Measurements from ENCODE around the gene BRSK1.

The BRSK1 gene

GRCh38 chr19:55352549-55353145 is 68.8 kb downstream of the BRSK1 start:
- DNase-seq (ENCODE audit: low read depth, low spot score), result no peak

- no peak for DNase-seq (ENCODE audit: low read depth, low spot score)
Measured at GRCh38 chr19:55353356-55353802, 69.6 kb downstream of the BRSK1 start.

DNA sequence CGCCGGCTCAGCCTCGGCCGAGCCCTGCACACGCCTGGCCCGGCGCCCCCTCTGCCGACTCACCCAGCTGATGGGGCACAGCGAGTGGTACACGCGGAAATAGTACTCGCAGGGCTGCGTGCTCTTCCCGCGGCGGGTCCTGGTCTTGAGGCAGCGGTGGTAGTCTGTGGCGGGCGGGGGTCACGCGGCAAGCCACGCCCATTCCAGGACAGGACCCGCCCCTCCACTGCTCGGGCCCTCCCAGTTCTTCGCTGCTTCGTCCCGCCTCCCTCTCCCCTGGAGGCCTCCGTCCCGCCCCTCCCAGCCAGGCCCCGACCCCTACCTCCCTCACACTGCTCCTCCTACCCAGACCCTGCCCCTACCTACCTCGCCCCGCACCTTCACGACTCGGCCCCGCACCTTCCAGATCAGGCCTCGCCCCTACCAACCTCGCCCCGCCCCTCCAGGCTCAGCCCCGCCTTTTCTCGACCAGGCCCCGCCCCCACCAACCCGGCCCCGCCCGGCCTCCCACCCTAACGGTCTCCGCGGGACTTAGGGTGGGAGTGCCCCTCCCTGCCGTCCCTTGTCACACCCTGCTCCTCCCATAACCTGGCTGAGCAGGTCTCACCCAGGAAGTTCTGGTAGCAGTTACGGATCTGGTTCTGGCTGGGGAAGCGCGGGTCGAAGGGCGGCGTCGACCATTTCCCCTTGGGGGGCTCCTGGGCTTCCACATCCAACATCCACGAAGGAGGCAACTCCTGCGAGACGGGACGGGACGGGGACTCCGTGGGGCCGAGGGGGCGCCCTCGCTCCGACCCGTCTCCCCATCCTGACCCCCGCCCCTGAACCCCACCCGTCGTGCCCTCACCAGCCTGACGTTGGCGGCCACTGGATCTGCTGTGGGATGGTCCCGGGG is 70.3 kb downstream of the BRSK1 start:
- no peak for DNase-seq (ENCODE audit: low read depth, low spot score)

GRCh38 chr19:55354698-55355212 is 71.0 kb downstream of the BRSK1 start, which contains the start of gene COX6B2:
Gene COX6B2, minus strand, starts transcription at chr19:55354719. Its CDS starts 198 bp downstream, at chr19:55354521.
- DNase-seq (ENCODE audit: low read depth, low spot score), result no peak

GRCh38 chr19:55355213-55355821 is 71.5 kb downstream of the BRSK1 start:
- no peak for DNase-seq (ENCODE audit: low read depth, low spot score)

DNA sequence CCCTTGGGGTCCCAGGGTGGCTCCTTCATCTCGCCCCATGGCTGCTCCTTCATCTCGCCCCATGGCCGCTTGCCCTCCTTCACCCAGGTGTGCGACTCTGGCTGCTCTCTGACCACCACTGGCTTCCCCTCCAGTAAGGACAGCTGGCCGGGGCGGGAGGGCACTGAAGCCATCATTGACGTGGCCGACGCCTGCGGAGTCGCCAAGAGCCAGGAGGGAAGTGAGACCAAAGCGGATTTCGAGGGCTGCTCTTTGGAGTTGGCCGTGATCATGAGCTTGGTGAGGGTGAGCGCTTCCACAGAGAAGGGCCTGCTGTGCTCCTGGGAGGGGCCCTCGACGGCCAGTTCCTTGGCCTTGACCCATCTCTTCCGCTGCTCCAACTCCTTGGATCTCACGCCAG is 74.7 kb downstream of the BRSK1 start:
- DNase-seq (ENCODE audit: low read depth, low spot score), result no peak

- DNase-seq (ENCODE audit: low read depth, low spot score), result no peak
Measured at GRCh38 chr19:55358943-55359908, 75.4 kb downstream of the BRSK1 start.

DNA sequence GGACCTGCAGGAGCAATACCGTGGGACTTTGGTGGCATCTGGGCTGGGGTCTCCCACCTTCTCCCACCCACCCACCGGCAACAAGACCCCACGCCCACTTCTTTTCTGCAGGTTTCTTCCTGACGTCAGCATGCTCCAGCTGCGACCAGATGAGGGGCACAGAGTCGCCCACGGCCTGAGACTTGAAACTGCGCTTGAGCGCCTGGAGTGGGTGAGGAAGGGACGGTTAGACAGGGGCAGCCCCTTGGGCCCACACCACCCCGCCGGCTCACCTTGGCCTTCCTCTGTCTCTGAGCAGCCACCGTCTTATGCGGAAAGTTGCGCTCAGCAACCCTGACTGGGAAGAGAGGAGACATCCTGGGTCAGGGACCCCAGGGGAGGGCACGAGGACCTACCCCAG is 77.1 kb downstream of the BRSK1 start:
- DNase-seq (ENCODE audit: low read depth, low spot score), result no peak

All from iPS DF 19.7 (cell line).